Testis (tissue), 2 donors: ENCODE data around the gene JMJD7.

Experiments
- POLR2A ChIP-seq: fragments of 450-650 bp; IDR thresholded peaks from one replicate; pipeline ENCODE4 v1.6.1; 2017; ENCODE audit warnings: antibody characterized with exemption, mild to moderate bottlenecking, moderate library complexity
- TF ChIP-seq, protein P1 (sequence below), 3 experiments: fragments of 450-650 bp in 2 of 3; fragments of 200-600 bp in 1 of 3; sonication (generic) in 1 of 3; IDR thresholded peaks; one replicate each; pipeline ENCODE4 v1.5.1; 2016 to 2019; ENCODE audit warnings: antibody characterized with exemption in 3 of 3, mild to moderate bottlenecking in 2 of 3, moderate library complexity in 1 of 3

DNA sequence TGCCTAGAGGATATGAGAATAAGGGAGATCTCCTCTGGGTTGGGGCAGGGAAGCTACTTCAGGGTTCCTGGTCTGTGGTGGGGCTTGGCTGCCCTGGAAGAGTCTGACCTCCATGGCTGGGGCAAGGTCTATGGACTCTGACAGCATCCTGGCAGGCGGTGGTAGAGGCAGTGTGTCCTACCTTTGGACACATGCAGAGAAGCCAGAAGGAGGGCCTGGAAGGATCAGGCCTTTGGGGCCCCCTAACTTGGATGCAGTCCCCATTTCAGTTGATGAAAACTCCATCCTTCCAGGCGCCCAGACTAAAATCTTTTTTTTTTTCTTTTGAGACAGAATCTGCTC, 55.6 kb downstream of the JMJD7 start:
- TF ChIP-seq, protein P1, sequence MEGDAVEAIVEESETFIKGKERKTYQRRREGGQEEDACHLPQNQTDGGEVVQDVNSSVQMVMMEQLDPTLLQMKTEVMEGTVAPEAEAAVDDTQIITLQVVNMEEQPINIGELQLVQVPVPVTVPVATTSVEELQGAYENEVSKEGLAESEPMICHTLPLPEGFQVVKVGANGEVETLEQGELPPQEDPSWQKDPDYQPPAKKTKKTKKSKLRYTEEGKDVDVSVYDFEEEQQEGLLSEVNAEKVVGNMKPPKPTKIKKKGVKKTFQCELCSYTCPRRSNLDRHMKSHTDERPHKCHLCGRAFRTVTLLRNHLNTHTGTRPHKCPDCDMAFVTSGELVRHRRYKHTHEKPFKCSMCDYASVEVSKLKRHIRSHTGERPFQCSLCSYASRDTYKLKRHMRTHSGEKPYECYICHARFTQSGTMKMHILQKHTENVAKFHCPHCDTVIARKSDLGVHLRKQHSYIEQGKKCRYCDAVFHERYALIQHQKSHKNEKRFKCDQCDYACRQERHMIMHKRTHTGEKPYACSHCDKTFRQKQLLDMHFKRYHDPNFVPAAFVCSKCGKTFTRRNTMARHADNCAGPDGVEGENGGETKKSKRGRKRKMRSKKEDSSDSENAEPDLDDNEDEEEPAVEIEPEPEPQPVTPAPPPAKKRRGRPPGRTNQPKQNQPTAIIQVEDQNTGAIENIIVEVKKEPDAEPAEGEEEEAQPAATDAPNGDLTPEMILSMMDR (IDR thresholded peaks at IDR 0.05), result no peak
- TF ChIP-seq POLR2A, result no peak
